Endodermal cell (in vitro differentiated cells): ENCODE measurements around the gene DOCK10. TPM values are rescaled to one million over a fixed set of nuclear protein-coding genes. Genes with fewer than 3 reads are reported as not detected.

Experiments used
- DNase-seq: peaks from one replicate; pipeline ENCODE4 v3.0.0-alpha.2; 2017
- H3K27ac ChIP-seq: 2 replicates; pipeline ENCODE4 v1.5.1; 2013; ENCODE audit warnings: mild to moderate bottlenecking, low read depth, low read length, moderate library complexity
- H3K27me3 ChIP-seq: 2 replicates; pipeline ENCODE4 v1.6.1; 2013; ENCODE audit warnings: mild to moderate bottlenecking, low read length, moderate library complexity; ENCODE audit not compliant: insufficient read depth, control insufficient read depth, poor library complexity, severe bottlenecking
- H3K36me3 ChIP-seq: 2 replicates; pipeline ENCODE4 v1.7.0; 2013; ENCODE audit warnings: mild to moderate bottlenecking, low read length, moderate library complexity; ENCODE audit not compliant: control insufficient read depth, insufficient read depth
- H3K4me1 ChIP-seq: one replicate; pipeline ENCODE4 v1.7.0; 2013; ENCODE audit warnings: low read length; ENCODE audit not compliant: control insufficient read depth, insufficient read depth
- H3K4me3 ChIP-seq: 2 replicates; pipeline ENCODE4 v1.5.1; 2013; ENCODE audit warnings: mild to moderate bottlenecking, low read length, moderate library complexity
- H3K9ac ChIP-seq: 2 replicates; pipeline ENCODE4 v1.6.1; 2013; ENCODE audit warnings: mild to moderate bottlenecking, low read length, moderate library complexity; ENCODE audit not compliant: poor library complexity, severe bottlenecking; ENCODE audit errors: extremely low read depth
- H3K9me3 ChIP-seq: 2 replicates; pipeline ENCODE4 v1.6.1; 2013; ENCODE audit warnings: mild to moderate bottlenecking, low read length, moderate library complexity; ENCODE audit not compliant: control insufficient read depth
- H3K27ac Mint-ChIP-seq: 2 replicates; pipeline ENCODE4 v1.8.0; 2020; ENCODE audit warnings: mixed read lengths
- H3K27me3 Mint-ChIP-seq: 2 replicates; pipeline ENCODE4 v1.8.0; 2021; ENCODE audit warnings: mild to moderate bottlenecking, mixed read lengths; ENCODE audit not compliant: insufficient read depth
- H3K36me3 Mint-ChIP-seq: 2 replicates; pipeline ENCODE4 v1.8.0; 2020; ENCODE audit warnings: low read depth, mixed read lengths
- H3K4me1 Mint-ChIP-seq: 2 replicates; pipeline ENCODE4 v1.8.0; 2020; ENCODE audit warnings: mixed read lengths
- H3K4me3 Mint-ChIP-seq: 2 replicates; pipeline ENCODE4 v1.8.0; 2020; ENCODE audit warnings: mild to moderate bottlenecking, moderate library complexity, mixed read lengths
- H3K9me3 Mint-ChIP-seq: 2 replicates; pipeline ENCODE4 v1.8.0; 2020; ENCODE audit warnings: mild to moderate bottlenecking, mixed read lengths
- WGBS, 2 experiments: methylation state at CpG; one replicate each; pipeline versions ENCODE4 v1.1.5 to v1.1.7; 2013; ENCODE audit warnings: missing lambda C conversion rate in 2 of 2, mixed read lengths in 1 of 2; ENCODE audit not compliant: insufficient coverage in 1 of 2, insufficient read length in 1 of 2; 5-methylcytosine and 5-hydroxymethylcytosine counted together
- total RNA-seq, 2 donors: library from RNA; stranded (reverse); fragmentation: NEBNext Ultra II Directional in 1 of 2; extraction: Animal tissue kit (Norgen Biotek cat#: 25700) in 1 of 2; gene quantifications; 2 replicates in 1 of 2; 3 replicates in 1 of 2; pipeline ENCODE4 v1.2.1, GENCODE V29; 2021
- TF ChIP-seq, protein P1 (sequence below): fragments of 200-600 bp; sonication (generic); conservative IDR thresholded peaks from 2 replicates; pipeline ENCODE4 v1.5.0; 2021; ENCODE audit warnings: antibody characterized with exemption, mild to moderate bottlenecking

DOCK10 gene
- total RNA-seq, 2 donors from 2014 or later: 0.44 to 1.4 TPM

DNA sequence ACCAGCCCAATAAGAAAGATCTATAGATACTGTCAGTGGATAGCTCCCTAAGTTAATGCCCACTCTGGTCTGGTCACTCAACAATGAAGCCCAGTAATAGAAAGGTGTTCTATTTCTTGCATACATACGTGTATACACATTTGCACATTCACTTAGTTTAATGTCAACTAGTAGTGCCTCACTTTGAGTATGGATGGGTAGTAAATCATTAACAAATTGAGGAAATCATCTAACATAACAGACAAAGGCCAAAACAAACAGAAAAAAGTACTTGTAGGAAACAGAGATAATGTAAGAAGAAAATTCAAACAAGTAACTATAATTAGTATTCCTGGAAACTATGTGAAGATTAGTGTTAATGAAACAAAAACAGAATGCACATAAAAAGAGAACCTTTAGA, 312.8 kb downstream of the DOCK10 start:
- Histone ChIP-seq H3K36me3 (no peaks in the 10 kb centered on the region), H3K9me3 (no peaks in the 10 kb centered on the region), H3K4me1 (no peaks in the 10 kb centered on the region), H3K27ac (no peak overlapping the region), H3K27me3 (no peaks in the 10 kb centered on the region), H3K9ac (no peak overlapping the region), H3K4me3 (no peak overlapping the region)
- Mint-ChIP-seq H3K36me3 (no peaks in the 10 kb centered on the region), H3K4me3 (no peak overlapping the region), H3K4me1 (no peaks in the 10 kb centered on the region), H3K9me3 (peaks cover 14% of the 10 kb centered on the region), H3K27me3 (no peaks in the 10 kb centered on the region), H3K27ac (no peak overlapping the region)
- TF ChIP-seq, protein P1, sequence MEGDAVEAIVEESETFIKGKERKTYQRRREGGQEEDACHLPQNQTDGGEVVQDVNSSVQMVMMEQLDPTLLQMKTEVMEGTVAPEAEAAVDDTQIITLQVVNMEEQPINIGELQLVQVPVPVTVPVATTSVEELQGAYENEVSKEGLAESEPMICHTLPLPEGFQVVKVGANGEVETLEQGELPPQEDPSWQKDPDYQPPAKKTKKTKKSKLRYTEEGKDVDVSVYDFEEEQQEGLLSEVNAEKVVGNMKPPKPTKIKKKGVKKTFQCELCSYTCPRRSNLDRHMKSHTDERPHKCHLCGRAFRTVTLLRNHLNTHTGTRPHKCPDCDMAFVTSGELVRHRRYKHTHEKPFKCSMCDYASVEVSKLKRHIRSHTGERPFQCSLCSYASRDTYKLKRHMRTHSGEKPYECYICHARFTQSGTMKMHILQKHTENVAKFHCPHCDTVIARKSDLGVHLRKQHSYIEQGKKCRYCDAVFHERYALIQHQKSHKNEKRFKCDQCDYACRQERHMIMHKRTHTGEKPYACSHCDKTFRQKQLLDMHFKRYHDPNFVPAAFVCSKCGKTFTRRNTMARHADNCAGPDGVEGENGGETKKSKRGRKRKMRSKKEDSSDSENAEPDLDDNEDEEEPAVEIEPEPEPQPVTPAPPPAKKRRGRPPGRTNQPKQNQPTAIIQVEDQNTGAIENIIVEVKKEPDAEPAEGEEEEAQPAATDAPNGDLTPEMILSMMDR: no peak
- no peak for DNase-seq
- no CpG with 5 or more reads among the region's 1 CpG for WGBS, 2 experiments

DNA sequence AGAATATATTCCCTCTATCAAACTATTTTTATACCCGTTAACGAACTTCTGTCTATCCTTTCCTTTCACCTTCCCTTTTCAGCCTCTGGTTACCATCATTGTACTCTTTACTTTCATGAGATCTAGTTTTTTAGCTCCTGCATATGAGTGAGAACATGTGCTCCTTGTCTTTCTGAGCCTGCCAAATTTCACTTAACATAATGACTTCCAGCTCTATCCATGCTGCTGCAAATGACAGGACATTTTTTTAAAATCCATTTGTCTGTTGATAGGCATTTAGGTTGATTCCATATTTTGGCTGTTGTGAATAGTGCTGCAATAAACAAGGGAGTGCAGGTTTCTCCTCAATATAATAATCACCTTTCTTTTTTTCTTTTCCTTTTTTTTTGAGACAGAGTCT, 317.9 kb downstream of the DOCK10 start:
- no peak overlapping the region for H3K27ac Mint-ChIP-seq
- H3K36me3 Mint-ChIP-seq: no peaks in the 10 kb centered on the region
- no peak overlapping the region for H3K27ac ChIP-seq
- H3K4me1 Mint-ChIP-seq: no peaks in the 10 kb centered on the region
- no peaks in the 10 kb centered on the region for H3K9me3 ChIP-seq
- no peak overlapping the region for H3K4me3 ChIP-seq
- H3K27me3 Mint-ChIP-seq: no peaks in the 10 kb centered on the region
- H3K36me3 ChIP-seq: no peaks in the 10 kb centered on the region
- 96 to 100% methylated on average over 2 of the region's 2 CpGs for WGBS, 2 experiments
- H3K9ac ChIP-seq: no peak overlapping the region
- TF ChIP-seq, protein P1: no peak
- H3K4me1 ChIP-seq: no peaks in the 10 kb centered on the region
- peaks cover 9% of the 10 kb centered on the region for H3K9me3 Mint-ChIP-seq
- H3K4me3 Mint-ChIP-seq: no peak overlapping the region
- H3K27me3 ChIP-seq: no peaks in the 10 kb centered on the region
- no peak for DNase-seq

DNA sequence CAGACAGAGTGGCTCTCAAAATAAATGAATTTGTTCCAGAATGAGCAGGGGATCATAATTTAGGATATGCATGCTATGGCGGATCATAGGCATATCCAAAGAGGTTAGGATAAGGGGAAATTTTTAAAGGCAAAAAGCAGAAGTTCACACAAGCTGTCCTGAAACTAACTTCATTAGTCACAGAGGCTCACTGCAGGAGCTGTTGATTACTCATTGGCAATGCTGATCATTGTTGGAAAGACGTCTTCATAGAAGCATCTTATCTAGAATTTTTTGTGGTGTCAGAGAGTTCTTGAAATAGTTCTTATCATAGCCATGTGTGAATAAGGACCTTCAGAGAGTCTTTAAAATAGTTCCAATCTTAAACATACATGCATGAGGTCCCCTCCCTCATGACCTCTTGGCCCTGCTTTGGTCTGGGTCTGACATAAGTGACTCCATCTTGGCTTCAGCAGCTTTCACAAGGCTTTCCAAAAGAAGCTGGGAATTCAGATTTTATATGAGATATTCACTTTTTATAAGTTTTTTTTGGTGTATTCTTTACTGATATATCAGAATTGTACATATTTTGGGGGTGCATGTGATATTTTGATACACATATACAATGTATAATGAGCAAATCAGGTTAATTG, 318.6 kb downstream of the DOCK10 start:
- H3K9me3 Mint-ChIP-seq: peaks cover 9% of the 10 kb centered on the region
- no peak for DNase-seq
- H3K4me1 ChIP-seq: no peaks in the 10 kb centered on the region
- H3K4me3 ChIP-seq: no peak overlapping the region
- H3K4me1 Mint-ChIP-seq: no peaks in the 10 kb centered on the region
- no peak overlapping the region for H3K27ac ChIP-seq
- no peaks in the 10 kb centered on the region for H3K36me3 ChIP-seq
- WGBS, 2 experiments: 80 to 89% methylated on average over 1 to 2 of the region's 2 CpGs
- H3K27me3 ChIP-seq: no peaks in the 10 kb centered on the region
- no peaks in the 10 kb centered on the region for H3K9me3 ChIP-seq
- no peak overlapping the region for H3K9ac ChIP-seq
- no peaks in the 10 kb centered on the region for H3K27me3 Mint-ChIP-seq
- H3K4me3 Mint-ChIP-seq: no peak overlapping the region
- no peaks in the 10 kb centered on the region for H3K36me3 Mint-ChIP-seq
- no peak overlapping the region for H3K27ac Mint-ChIP-seq
- TF ChIP-seq, protein P1: no peak
